Neural progenitor cell (in vitro differentiated cells): ENCODE data around the gene CRB3.

ENCODE experiments used
- EZH2 ChIP-seq: fragments of 200-600 bp; sonication (generic); IDR thresholded peaks from 2 replicates; pipeline ENCODE4 v1.6.1; 2017; ENCODE audit warnings: antibody characterized with exemption, mild to moderate bottlenecking, moderate library complexity
- TF ChIP-seq, protein P1 (sequence below): fragments of 200-600 bp; sonication (generic); IDR thresholded peaks from 2 replicates; pipeline ENCODE4 v1.5.1; 2017; ENCODE audit warnings: antibody characterized with exemption, mild to moderate bottlenecking

DNA sequence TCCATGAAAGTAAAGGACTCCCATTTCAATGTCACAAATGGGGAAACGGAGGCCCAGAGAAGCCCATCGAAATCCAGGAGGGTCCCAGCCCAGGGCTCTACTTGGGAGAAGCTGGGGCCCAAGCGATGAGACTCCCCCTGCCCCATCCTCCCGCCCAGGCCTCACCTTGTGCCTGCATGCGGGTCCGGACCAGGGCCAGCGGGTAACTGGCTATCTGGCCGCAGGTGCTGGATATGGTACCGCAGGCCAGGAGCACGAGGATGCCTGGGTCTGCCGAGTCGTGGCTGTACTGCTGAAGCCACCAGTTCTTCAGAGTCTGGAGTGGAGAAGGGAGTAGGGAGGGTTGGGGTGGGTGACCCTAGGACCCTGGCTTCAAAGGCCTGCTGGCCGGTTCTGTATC lies 20.1 kb upstream of the CRB3 start:
- TF ChIP-seq, protein P1, sequence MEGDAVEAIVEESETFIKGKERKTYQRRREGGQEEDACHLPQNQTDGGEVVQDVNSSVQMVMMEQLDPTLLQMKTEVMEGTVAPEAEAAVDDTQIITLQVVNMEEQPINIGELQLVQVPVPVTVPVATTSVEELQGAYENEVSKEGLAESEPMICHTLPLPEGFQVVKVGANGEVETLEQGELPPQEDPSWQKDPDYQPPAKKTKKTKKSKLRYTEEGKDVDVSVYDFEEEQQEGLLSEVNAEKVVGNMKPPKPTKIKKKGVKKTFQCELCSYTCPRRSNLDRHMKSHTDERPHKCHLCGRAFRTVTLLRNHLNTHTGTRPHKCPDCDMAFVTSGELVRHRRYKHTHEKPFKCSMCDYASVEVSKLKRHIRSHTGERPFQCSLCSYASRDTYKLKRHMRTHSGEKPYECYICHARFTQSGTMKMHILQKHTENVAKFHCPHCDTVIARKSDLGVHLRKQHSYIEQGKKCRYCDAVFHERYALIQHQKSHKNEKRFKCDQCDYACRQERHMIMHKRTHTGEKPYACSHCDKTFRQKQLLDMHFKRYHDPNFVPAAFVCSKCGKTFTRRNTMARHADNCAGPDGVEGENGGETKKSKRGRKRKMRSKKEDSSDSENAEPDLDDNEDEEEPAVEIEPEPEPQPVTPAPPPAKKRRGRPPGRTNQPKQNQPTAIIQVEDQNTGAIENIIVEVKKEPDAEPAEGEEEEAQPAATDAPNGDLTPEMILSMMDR = no peak
- no peak for TF ChIP-seq EZH2
